B cell (primary cell): ENCODE data around the gene RTKN.

Experiments used
- EZH2 ChIP-seq: IDR thresholded peaks from 2 replicates; pipeline ENCODE4 v1.6.1; 2012; ENCODE audit warnings: borderline replicate concordance, low read depth, mild to moderate bottlenecking, moderate library complexity, low read length; ENCODE audit not compliant: insufficient read depth, poor library complexity, severe bottlenecking
- TF ChIP-seq, protein P1 (sequence below): fragments of 200-600 bp; IDR thresholded peaks from one replicate; pipeline ENCODE4 v1.8.0; 2022; ENCODE audit warnings: antibody characterized with exemption, mild to moderate bottlenecking

DNA sequence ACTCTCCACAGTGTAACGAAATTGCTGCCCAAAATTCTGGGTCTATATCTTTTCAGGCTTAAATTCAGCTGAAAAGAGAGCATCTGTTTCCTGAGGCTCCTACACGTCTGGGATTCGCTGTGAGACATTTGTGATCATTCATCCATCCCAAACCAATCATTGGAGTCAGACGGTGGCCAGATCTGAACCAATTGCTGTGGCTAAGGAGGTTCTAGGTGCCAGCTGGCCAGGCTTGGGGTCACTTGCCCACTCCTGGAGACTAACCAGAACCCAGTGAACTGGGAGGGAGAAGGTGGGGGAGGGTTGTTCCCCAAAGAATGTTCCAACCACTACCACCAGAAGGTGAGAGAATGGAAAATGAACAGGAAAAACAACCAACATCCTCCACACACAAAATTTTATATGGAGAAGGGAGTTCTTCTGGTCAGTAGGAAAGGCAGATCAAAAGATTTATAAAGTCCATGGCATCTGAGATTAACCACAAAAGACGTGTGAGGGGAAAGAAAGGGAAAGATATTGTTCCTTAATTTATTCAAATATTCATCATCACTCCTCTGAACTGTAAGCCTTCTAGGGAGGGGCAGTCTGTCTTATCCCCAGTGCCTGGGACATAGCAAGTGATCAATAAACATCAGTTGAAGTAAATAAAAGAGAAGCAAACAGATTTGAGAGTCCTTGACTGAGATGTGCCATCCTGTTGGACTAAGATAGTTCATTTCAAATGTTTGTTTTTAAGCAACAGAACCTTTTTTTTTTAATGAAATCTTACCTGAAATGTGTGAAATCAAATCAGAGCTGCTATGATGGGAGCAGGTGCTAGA lies 3.0 kb upstream of the RTKN start:
- TF ChIP-seq, protein P1, sequence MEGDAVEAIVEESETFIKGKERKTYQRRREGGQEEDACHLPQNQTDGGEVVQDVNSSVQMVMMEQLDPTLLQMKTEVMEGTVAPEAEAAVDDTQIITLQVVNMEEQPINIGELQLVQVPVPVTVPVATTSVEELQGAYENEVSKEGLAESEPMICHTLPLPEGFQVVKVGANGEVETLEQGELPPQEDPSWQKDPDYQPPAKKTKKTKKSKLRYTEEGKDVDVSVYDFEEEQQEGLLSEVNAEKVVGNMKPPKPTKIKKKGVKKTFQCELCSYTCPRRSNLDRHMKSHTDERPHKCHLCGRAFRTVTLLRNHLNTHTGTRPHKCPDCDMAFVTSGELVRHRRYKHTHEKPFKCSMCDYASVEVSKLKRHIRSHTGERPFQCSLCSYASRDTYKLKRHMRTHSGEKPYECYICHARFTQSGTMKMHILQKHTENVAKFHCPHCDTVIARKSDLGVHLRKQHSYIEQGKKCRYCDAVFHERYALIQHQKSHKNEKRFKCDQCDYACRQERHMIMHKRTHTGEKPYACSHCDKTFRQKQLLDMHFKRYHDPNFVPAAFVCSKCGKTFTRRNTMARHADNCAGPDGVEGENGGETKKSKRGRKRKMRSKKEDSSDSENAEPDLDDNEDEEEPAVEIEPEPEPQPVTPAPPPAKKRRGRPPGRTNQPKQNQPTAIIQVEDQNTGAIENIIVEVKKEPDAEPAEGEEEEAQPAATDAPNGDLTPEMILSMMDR, result no peak
- no peak for TF ChIP-seq EZH2
